ENCODE measurements around the gene DNAL1. TPM values are rescaled to one million over a fixed set of nuclear protein-coding genes. Genes with fewer than 3 reads are reported as not detected.

The DNAL1 gene
- total RNA-seq, 1 experiment from 2014 or later: 14.3 TPM

- no peak for TF ChIP-seq PREB (CRISPR knock-in tag; IDR thresholded peaks at IDR 0.05; ENCODE audit: borderline replicate concordance)
- TF ChIP-seq MYBL2 (CRISPR knock-in tag; IDR thresholded peaks at IDR 0.05): no peak
- TF ChIP-seq, protein P1, sequence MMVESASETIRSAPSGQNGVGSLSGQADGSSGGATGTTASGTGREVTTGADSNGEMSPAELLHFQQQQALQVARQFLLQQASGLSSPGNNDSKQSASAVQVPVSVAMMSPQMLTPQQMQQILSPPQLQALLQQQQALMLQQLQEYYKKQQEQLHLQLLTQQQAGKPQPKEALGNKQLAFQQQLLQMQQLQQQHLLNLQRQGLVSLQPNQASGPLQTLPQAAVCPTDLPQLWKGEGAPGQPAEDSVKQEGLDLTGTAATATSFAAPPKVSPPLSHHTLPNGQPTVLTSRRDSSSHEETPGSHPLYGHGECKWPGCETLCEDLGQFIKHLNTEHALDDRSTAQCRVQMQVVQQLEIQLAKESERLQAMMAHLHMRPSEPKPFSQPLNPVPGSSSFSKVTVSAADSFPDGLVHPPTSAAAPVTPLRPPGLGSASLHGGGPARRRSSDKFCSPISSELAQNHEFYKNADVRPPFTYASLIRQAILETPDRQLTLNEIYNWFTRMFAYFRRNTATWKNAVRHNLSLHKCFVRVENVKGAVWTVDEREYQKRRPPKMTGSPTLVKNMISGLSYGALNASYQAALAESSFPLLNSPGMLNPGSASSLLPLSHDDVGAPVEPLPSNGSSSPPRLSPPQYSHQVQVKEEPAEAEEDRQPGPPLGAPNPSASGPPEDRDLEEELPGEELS (CRISPR knock-in tag; IDR thresholded peaks at IDR 0.05): no peak
- TF ChIP-seq HMGXB4 (CRISPR knock-in tag; IDR thresholded peaks at IDR 0.05): no peak
- TF ChIP-seq NR3C1 (CRISPR knock-in tag; conservative IDR thresholded peaks at IDR 0.05; ENCODE audit: low read depth): no peak
- TF ChIP-seq FOXK1 (CRISPR knock-in tag; IDR thresholded peaks at IDR 0.05): no peak
- TF ChIP-seq, protein P2, sequence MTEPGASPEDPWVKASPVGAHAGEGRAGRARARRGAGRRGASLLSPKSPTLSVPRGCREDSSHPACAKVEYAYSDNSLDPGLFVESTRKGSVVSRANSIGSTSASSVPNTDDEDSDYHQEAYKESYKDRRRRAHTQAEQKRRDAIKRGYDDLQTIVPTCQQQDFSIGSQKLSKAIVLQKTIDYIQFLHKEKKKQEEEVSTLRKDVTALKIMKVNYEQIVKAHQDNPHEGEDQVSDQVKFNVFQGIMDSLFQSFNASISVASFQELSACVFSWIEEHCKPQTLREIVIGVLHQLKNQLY (CRISPR knock-in tag; IDR thresholded peaks at IDR 0.05): no peak
Observed at GRCh38 chr14:73720636-73721035, 75.8 kb downstream of the DNAL1 start (continued).

- H3K27ac Mint-ChIP-seq: peak overlapping the region; percentile 74; the same call in 1 of the 2 replicates
- TF ChIP-seq RELA (CRISPR knock-in tag; IDR thresholded peaks at IDR 0.05; ENCODE audit: borderline replicate concordance): no peak
- TF ChIP-seq EMX1 (CRISPR knock-in tag; IDR thresholded peaks at IDR 0.05): no peak
- no peak for TF ChIP-seq ESRRA (CRISPR knock-in tag; IDR thresholded peaks at IDR 0.05; ENCODE audit: borderline replicate concordance)
- TF ChIP-seq, protein P1 (CRISPR knock-in tag; IDR thresholded peaks at IDR 0.05): no peak
- no peak for TF ChIP-seq HMGA2 (CRISPR knock-in tag; IDR thresholded peaks at IDR 0.05)
- TF ChIP-seq, protein P3, sequence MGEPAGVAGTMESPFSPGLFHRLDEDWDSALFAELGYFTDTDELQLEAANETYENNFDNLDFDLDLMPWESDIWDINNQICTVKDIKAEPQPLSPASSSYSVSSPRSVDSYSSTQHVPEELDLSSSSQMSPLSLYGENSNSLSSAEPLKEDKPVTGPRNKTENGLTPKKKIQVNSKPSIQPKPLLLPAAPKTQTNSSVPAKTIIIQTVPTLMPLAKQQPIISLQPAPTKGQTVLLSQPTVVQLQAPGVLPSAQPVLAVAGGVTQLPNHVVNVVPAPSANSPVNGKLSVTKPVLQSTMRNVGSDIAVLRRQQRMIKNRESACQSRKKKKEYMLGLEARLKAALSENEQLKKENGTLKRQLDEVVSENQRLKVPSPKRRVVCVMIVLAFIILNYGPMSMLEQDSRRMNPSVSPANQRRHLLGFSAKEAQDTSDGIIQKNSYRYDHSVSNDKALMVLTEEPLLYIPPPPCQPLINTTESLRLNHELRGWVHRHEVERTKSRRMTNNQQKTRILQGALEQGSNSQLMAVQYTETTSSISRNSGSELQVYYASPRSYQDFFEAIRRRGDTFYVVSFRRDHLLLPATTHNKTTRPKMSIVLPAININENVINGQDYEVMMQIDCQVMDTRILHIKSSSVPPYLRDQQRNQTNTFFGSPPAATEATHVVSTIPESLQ (CRISPR knock-in tag; IDR thresholded peaks at IDR 0.05): no peak
- TF ChIP-seq TEAD1 (CRISPR knock-in tag; IDR thresholded peaks at IDR 0.05): no peak
- no peak for TF ChIP-seq CREM (CRISPR knock-in tag; IDR thresholded peaks at IDR 0.05)
- TF ChIP-seq ZNF232 (CRISPR knock-in tag; IDR thresholded peaks at IDR 0.05): no peak
- no peak for TF ChIP-seq ZNF423 (CRISPR knock-in tag; IDR thresholded peaks at IDR 0.05)
- no peak for TF ChIP-seq FOXK1 (CRISPR knock-in tag; IDR thresholded peaks at IDR 0.05)
- TF ChIP-seq USF2 (CRISPR knock-in tag; IDR thresholded peaks at IDR 0.05): no peak
- TF ChIP-seq, protein P2 (CRISPR knock-in tag; IDR thresholded peaks at IDR 0.05): no peak
- no peak for TF ChIP-seq NFE2L1 (CRISPR knock-in tag; IDR thresholded peaks at IDR 0.05)
- TF ChIP-seq SP1 (CRISPR knock-in tag; conservative IDR thresholded peaks at IDR 0.05): no peak
- no peak for TF ChIP-seq JUN (CRISPR knock-in tag; IDR thresholded peaks at IDR 0.05)
- TF ChIP-seq, protein P4, sequence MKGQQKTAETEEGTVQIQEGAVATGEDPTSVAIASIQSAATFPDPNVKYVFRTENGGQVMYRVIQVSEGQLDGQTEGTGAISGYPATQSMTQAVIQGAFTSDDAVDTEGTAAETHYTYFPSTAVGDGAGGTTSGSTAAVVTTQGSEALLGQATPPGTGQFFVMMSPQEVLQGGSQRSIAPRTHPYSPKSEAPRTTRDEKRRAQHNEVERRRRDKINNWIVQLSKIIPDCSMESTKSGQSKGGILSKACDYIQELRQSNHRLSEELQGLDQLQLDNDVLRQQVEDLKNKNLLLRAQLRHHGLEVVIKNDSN (CRISPR knock-in tag; IDR thresholded peaks at IDR 0.05): no peak
- peaks cover 10% of the 10 kb centered on the region for H3K36me3 Mint-ChIP-seq
- H3K9me3 Mint-ChIP-seq: no peaks in the 10 kb centered on the region
- ATAC-seq (peak; percentile 86), DNase-seq (ENCODE audit: low spot score) (peak; percentile 65)
- peak overlapping the region; percentile 19; the same call in 1 of the 2 replicates for H3K4me3 Mint-ChIP-seq
- ChIA-PET CTCF (interaction anchor here (0.6 to 4.8 kb wide), 6 partner anchors 8 to 165 kb away, joined by 3 to 21 read pairs (median 3); partner anchors contain the start of gene ZNF410), POLR2A (interaction anchor here (1.2 kb wide), 1 partner anchor 165 kb away, joined by 3 read pairs; the partner anchor contains the start of gene ZNF410)
- peaks cover 57% of the 10 kb centered on the region for H3K4me1 Mint-ChIP-seq
- H3K27me3 Mint-ChIP-seq (ENCODE audit: low read depth): 0 out of 2 replicates have a peak, but pooled peaks cover 3% of the 10 kb centered on the region
Observed at GRCh38 chr14:73721101-73721821, 76.5 kb downstream of the DNAL1 start.
